ENCODE data around the gene NXPH4. TPM values are rescaled to one million over a fixed set of nuclear protein-coding genes. Genes with fewer than 3 reads are reported as not detected.

The NXPH4 gene
- total RNA-seq, 2 experiments from 2014 or later: 5.3 to 10.5 TPM

DNA sequence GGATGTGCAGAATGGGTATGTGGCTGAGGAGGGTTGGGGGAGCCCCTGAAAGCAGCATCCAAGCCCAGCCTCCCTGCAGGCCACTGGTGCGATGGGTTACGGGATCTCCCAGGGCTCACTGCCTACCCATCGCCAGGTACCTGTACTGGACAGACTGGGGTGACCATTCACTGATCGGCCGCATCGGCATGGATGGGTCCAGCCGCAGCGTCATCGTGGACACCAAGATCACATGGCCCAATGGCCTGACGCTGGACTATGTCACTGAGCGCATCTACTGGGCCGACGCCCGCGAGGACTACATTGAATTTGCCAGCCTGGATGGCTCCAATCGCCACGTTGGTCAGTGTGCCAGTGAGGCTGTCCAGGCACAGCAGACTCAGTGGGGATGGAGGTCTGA, 18.3 kb upstream of the NXPH4 start:
- TF ChIP-seq, protein P1, sequence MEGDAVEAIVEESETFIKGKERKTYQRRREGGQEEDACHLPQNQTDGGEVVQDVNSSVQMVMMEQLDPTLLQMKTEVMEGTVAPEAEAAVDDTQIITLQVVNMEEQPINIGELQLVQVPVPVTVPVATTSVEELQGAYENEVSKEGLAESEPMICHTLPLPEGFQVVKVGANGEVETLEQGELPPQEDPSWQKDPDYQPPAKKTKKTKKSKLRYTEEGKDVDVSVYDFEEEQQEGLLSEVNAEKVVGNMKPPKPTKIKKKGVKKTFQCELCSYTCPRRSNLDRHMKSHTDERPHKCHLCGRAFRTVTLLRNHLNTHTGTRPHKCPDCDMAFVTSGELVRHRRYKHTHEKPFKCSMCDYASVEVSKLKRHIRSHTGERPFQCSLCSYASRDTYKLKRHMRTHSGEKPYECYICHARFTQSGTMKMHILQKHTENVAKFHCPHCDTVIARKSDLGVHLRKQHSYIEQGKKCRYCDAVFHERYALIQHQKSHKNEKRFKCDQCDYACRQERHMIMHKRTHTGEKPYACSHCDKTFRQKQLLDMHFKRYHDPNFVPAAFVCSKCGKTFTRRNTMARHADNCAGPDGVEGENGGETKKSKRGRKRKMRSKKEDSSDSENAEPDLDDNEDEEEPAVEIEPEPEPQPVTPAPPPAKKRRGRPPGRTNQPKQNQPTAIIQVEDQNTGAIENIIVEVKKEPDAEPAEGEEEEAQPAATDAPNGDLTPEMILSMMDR (conservative IDR thresholded peaks at IDR 0.05; ENCODE audit: low read length): no peak
- no peak for TF ChIP-seq EZH2phosphoT487 (IDR thresholded peaks at IDR 0.05; ENCODE audit: borderline replicate concordance, low read depth, low read length)
- Histone ChIP-seq H3K9me3 (ENCODE audit: low read length) (no peaks in the 10 kb centered on the region), H3K79me2 (ENCODE audit: insufficient read depth, low read depth, low read length) (no peaks in the 10 kb centered on the region), H3K9me2 (ENCODE audit: insufficient read depth, low read length) (no peaks in the 10 kb centered on the region), H3K4me1 (ENCODE audit: insufficient read depth, low read length, poor library complexity, severe bottlenecking) (no peaks in the 10 kb centered on the region), H2AFZ (ENCODE audit: low read length) (no peak overlapping the region), H4K20me1 (ENCODE audit: insufficient read depth, low read length) (no peaks in the 10 kb centered on the region), H3K36me3 (ENCODE audit: insufficient read depth, low read length) (no peaks in the 10 kb centered on the region), H3K4me3 (ENCODE audit: low read depth, low read length, poor library complexity, severe bottlenecking) (no peak overlapping the region), H3K4me2 (ENCODE audit: low read length) (no peak overlapping the region), H3K27ac (ENCODE audit: low read depth, low read length, poor library complexity, severe bottlenecking) (no peak overlapping the region)
- DNase-seq (ENCODE audit: low spot score): no peak
- CTCF ChIA-PET (ENCODE audit: unreplicated experiment): interaction anchor here (0.5 kb wide), 1 partner anchor 263 kb away, joined by 4 read pairs; no protein-coding TSS in a partner anchor
- intact Hi-C loops (cut with micrococcal nuclease; ENCODE audit: unreplicated experiment): no loop called here
- POLR2A ChIA-PET: no interaction called here
- BruUV-seq (replicated peaks): no TSS peak

DNA sequence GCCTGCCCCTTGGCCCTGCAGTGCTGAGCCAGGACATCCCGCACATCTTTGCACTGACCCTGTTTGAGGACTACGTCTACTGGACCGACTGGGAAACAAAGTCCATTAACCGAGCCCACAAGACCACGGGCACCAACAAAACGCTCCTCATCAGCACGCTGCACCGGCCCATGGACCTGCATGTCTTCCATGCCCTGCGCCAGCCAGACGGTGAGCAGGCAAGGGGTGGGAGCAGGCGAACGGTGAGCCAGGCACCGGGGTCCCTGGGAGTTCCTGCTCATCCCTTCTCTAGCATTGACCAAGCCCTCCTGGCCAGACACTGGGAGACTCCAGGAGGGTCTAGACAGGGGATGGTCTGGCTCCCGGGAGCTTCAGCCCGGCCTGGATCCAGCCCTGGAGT, 17.4 kb upstream of the NXPH4 start:
- Histone ChIP-seq H3K4me2 (ENCODE audit: low read length) (no peak overlapping the region), H3K4me3 (ENCODE audit: low read depth, low read length, poor library complexity, severe bottlenecking) (no peak overlapping the region), H3K27ac (ENCODE audit: low read depth, low read length, poor library complexity, severe bottlenecking) (no peak overlapping the region), H3K9me2 (ENCODE audit: insufficient read depth, low read length) (no peaks in the 10 kb centered on the region), H3K79me2 (ENCODE audit: insufficient read depth, low read depth, low read length) (no peaks in the 10 kb centered on the region), H3K9me3 (ENCODE audit: low read length) (no peaks in the 10 kb centered on the region), H3K36me3 (ENCODE audit: insufficient read depth, low read length) (no peaks in the 10 kb centered on the region), H4K20me1 (ENCODE audit: insufficient read depth, low read length) (no peaks in the 10 kb centered on the region), H2AFZ (ENCODE audit: low read length) (no peak overlapping the region), H3K4me1 (ENCODE audit: insufficient read depth, low read length, poor library complexity, severe bottlenecking) (no peaks in the 10 kb centered on the region)
- intact Hi-C loops (cut with micrococcal nuclease; ENCODE audit: unreplicated experiment): no loop called here
- CTCF ChIA-PET (ENCODE audit: unreplicated experiment): no interaction called here
- TF ChIP-seq EZH2phosphoT487 (IDR thresholded peaks at IDR 0.05; ENCODE audit: borderline replicate concordance, low read depth, low read length): no peak
- TF ChIP-seq, protein P1 (conservative IDR thresholded peaks at IDR 0.05; ENCODE audit: low read length): no peak
- POLR2A ChIA-PET: no interaction called here
- DNase-seq (ENCODE audit: low spot score): no peak
- BruUV-seq (replicated peaks): no TSS peak

DNA sequence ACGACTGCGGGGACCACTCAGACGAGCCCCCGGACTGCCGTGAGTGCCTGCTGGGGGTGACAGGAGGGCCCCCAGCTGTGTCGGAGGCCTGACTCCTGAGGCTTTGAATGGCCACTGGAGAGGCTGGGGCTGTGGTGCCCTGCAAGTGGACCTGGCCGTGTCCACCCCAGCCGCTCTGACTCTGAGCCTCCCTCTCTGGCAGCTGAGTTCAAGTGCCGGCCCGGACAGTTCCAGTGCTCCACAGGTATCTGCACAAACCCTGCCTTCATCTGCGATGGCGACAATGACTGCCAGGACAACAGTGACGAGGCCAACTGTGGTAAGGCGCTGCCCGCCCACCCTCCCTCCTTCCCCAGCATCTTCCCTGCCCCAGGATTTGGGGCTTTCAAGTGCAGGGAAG, 16.1 kb upstream of the NXPH4 start:
- Histone ChIP-seq H3K79me2 (ENCODE audit: insufficient read depth, low read depth, low read length) (no peaks in the 10 kb centered on the region), H3K4me1 (ENCODE audit: insufficient read depth, low read length, poor library complexity, severe bottlenecking) (no peaks in the 10 kb centered on the region), H4K20me1 (ENCODE audit: insufficient read depth, low read length) (no peaks in the 10 kb centered on the region), H3K36me3 (ENCODE audit: insufficient read depth, low read length) (no peaks in the 10 kb centered on the region), H3K4me3 (ENCODE audit: low read depth, low read length, poor library complexity, severe bottlenecking) (no peak overlapping the region), H3K9me3 (ENCODE audit: low read length) (no peaks in the 10 kb centered on the region), H3K9me2 (ENCODE audit: insufficient read depth, low read length) (no peaks in the 10 kb centered on the region), H3K27ac (ENCODE audit: low read depth, low read length, poor library complexity, severe bottlenecking) (no peak overlapping the region), H3K4me2 (ENCODE audit: low read length) (no peak overlapping the region), H2AFZ (ENCODE audit: low read length) (no peak overlapping the region)
- ChIA-PET CTCF (ENCODE audit: unreplicated experiment) (no interaction called here), POLR2A (no interaction called here)
- no peak for TF ChIP-seq EZH2phosphoT487 (IDR thresholded peaks at IDR 0.05; ENCODE audit: borderline replicate concordance, low read depth, low read length)
- TF ChIP-seq, protein P1 (conservative IDR thresholded peaks at IDR 0.05; ENCODE audit: low read length): no peak
- intact Hi-C loops (cut with micrococcal nuclease; ENCODE audit: unreplicated experiment): no loop called here
- no TSS peak for BruUV-seq (replicated peaks)
- DNase-seq (ENCODE audit: low spot score): no peak
